HEK293T (cell line): ENCODE measurements around the gene CCDC7.
"Not testable (repeated sequence)": the region's sequence is repeated elsewhere in the genome, so short reads cannot be mapped to it uniquely, and the experiment has no call there.

Experiments
- ARNT ChIP-seq: fragments of 450-650 bp; IDR thresholded peaks from 2 replicates; pipeline ENCODE4 v1.6.1; 2017; ENCODE audit warnings: mild to moderate bottlenecking
- BHLHE40 ChIP-seq: fragments of 450-650 bp; IDR thresholded peaks from 2 replicates; pipeline ENCODE4 v1.6.1; 2016; ENCODE audit warnings: mild to moderate bottlenecking, moderate library complexity, borderline replicate concordance
- CTBP1 ChIP-seq: fragments of 450-650 bp; IDR thresholded peaks from 2 replicates; pipeline ENCODE4 v1.6.1; 2016; ENCODE audit warnings: borderline replicate concordance
- FOXA1 ChIP-seq: fragments of 450-650 bp; IDR thresholded peaks from 2 replicates; pipeline ENCODE4 v1.6.1; 2016; ENCODE audit warnings: mild to moderate bottlenecking
- FOXK2 ChIP-seq: fragments of 450-650 bp; IDR thresholded peaks from 2 replicates; pipeline ENCODE4 v1.6.1; 2016; ENCODE audit warnings: mild to moderate bottlenecking
- FOXM1 ChIP-seq: fragments of 450-650 bp; IDR thresholded peaks from 2 replicates; pipeline ENCODE4 v1.6.1; 2017; ENCODE audit warnings: mild to moderate bottlenecking, borderline replicate concordance
- HDGF ChIP-seq: fragments of 450-650 bp; IDR thresholded peaks from 2 replicates; pipeline ENCODE4 v1.6.1; 2017; ENCODE audit warnings: antibody characterized with exemption, borderline replicate concordance
- L3MBTL2 ChIP-seq: fragments of 450-650 bp; conservative IDR thresholded peaks from 2 replicates; pipeline ENCODE4 v1.6.1; 2016; ENCODE audit warnings: mild to moderate bottlenecking
- SP1 ChIP-seq: fragments of 450-650 bp; IDR thresholded peaks from 2 replicates; pipeline ENCODE4 v1.6.1; 2017
- SUZ12 ChIP-seq: fragments of 450-650 bp; IDR thresholded peaks from 2 replicates; pipeline ENCODE4 v1.6.1; 2016; ENCODE audit warnings: mild to moderate bottlenecking
- TARDBP ChIP-seq: fragments of 450-650 bp; IDR thresholded peaks from 2 replicates; pipeline ENCODE4 v1.6.1; 2016
- ZNF384 ChIP-seq: fragments of 450-650 bp; IDR thresholded peaks from 2 replicates; pipeline ENCODE4 v1.6.1; 2016
- TF ChIP-seq, protein P1 (sequence below): fragments of 450-650 bp; IDR thresholded peaks from 2 replicates; pipeline ENCODE4 v1.6.1; 2016

DNA sequence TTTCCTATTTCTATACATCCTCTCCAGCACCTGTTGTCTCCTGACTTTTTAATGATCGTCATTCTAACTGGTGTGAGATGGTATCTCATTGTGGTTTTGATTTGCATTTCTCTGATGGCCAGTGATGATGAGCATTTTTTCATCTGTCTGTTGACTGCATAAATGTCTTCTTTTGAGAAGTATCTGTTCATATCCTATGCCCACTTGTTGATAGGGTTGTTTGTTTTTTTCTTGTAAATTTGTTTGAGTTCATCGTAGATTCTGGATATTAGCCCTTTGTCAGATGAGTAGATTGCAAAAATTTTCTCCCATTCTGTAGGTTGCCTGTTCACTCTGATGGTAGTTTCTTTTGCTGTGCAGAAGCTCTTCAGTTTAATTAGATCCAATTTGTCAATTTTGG lies 253.7 kb downstream of the CCDC7 start:
- not testable (repeated sequence) for TF ChIP-seq HDGF, FOXM1, FOXK2, SP1, SUZ12, FOXA1, L3MBTL2, ARNT, ZNF384, CTBP1, BHLHE40, TARDBP
- TF ChIP-seq, protein P1, sequence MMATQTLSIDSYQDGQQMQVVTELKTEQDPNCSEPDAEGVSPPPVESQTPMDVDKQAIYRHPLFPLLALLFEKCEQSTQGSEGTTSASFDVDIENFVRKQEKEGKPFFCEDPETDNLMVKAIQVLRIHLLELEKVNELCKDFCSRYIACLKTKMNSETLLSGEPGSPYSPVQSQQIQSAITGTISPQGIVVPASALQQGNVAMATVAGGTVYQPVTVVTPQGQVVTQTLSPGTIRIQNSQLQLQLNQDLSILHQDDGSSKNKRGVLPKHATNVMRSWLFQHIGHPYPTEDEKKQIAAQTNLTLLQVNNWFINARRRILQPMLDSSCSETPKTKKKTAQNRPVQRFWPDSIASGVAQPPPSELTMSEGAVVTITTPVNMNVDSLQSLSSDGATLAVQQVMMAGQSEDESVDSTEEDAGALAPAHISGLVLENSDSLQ = not testable (repeated sequence)
